HG03521 (cell line): ENCODE measurements around the gene LDAF1.
"Not testable (repeated sequence)": the region's sequence is repeated elsewhere in the genome, so short reads cannot be mapped to it uniquely, and the experiment has no call there.

Source experiments
- ATAC-seq: cut with Tn5 transposase; IDR thresholded peaks from one replicate; pipeline ENCODE4 v1.9.1; 2021; ENCODE audit warnings: mild to moderate bottlenecking, moderate library complexity; ENCODE audit not compliant: unreplicated experiment

Gene LDAF1

DNA sequence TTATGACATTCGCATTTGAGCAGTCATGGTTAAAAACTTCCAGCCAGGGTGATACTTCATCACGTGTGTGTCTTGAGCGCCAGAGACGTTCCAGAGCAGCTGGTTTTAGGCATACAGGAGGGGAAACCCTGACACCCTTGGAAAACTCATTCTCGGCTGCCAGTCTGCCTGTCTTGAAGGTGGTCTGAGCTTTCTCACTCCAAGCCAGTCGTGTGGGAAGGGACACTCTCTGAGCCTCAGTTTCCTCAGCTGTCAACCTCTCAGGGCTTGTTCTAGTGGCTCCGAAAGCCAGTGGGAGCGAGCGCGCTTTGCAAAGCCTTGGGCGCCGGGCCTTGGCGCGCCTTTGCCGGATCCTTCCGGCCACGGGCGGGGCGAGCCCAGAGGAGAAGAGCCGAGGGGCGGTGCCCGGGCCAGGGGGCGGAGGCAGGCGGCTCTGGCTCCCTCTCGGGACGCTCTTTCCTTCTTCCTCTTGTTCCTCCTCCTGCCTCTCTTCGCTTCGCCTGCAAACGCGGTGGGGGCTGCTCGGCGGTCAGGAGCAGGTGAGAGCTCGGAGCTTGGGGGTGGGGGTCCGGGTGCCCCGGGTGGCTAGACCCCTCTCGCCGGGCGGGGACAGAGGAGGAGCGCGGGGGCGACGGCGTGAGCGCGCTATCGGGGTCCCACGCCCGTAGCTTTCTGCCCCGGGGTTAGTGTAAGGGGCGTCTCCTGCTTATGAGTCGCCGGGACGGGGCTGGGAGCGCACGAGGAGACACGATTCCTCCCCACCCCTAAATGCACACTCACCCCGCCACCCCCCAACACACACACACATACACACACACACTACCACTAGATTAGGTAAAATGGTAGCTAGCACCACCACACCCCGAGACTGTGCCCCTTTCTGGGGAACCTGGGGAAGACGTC is at the start of gene LDAF1:
Gene LDAF1, plus strand, starts transcription at position 467 of the 903 bp plus-strand sequence. CDS start 2,509 bp downstream, outside the sequence.
- peak; percentile 85 for ATAC-seq

DNA sequence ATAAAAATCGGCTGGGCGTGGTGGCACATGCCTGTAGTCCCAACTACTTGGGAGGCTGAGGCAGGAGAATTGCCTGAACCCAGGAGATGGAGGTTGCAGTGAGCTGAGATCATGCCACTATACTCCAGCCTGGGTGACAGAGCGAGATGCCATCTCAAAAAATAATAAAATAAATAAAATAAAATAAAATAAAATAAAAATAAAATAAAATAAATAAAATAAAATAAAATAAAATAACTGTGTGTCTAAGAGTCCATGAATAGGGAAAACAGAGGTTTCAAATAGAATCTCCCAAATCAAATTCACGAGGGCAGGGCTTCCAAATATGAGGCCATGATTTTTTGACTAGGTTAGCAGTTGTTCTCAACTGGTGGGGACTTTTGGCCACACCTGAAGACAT is 42.9 kb upstream of the LDAF1 start:
- ATAC-seq, result not testable (repeated sequence)

DNA sequence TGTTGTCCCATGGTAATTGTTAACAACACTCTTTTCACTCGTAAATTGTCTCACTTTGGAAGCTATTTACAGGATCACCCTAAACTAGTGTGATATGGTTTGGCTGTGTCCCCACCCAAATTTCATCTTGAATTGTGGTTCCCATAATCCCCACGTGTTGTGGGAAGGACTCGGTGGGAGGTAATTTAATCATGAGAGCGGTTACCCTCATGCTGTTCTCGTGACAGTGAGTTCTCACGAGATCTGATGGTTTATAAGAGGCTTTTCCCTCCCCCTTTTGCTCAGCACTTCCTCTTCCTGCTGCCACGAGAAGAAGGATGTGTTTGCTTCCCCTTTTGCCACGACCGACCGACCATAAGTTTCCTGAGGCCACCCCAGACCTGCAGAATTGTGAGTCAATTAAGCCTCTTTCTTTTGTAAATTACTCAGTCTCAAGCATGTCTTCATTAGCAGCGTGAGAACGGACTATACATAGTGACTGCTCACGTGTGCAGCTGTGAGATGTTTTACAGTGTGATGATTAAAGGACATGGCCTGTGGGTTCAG is 42.3 kb upstream of the LDAF1 start:
- no peak for ATAC-seq

DNA sequence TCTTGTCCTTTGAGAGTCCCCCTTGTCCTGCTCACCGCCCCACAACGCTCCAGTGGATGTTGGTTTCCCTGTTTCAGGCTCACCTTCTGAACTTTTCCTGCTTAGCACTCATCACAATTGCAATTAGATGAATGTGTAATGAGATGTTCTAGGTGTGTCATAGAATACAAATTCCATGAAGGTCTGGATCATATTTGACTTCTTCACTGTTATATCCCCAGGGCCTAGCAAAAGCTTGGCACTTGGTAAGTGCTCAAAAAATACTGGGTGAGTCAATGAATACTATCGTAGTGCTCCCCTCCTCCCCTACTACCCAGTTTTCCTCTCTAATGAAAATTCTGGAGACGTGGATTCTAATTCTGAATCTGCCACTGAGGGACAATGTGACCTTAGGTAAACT is 40.9 kb upstream of the LDAF1 start:
- no peak for ATAC-seq

DNA sequence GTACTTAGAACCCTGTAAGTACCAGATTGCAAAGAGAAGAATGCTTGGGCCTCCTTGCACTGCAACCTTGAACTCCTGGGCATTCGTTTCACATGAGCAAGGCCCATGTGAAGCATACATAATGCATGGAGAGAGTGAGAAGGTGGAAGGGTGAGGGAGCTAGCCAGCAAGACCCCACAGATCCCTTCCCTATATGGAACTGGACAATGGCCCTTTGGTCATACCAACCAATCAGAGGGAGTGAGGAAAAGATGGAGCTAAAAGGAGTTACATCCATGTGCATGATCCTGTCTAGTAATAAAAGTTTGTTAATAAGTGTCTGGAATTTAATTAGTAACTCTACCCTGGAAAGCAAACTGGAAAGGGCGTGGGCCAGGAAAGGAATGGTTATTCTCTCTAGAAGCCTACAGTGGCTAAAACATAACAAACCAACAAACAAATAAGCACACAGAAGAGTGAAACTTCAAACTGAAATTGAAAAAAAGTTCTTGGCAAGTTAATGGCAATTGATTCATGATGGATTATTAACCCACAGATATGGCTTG is 37.4 kb upstream of the LDAF1 start:
- no peak for ATAC-seq

DNA sequence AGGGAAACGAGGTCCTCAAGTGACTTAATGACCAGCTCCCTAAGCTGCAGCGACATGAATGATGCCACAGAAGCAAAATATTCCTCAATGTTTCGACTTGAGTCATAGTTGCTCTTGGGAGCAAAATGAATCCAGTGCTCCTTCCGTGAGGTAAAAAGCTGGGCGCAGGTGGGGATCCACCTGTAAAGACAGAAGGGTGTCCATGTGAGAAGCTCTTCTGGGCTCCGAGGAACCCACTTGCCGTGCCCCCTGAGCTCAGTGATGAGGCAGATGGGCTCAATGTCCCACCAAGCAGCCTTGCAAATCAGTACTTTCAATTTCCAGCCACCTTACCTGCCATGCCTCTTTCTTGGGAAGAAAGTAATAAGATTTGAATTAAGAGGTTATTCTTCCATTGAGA is 33.3 kb upstream of the LDAF1 start:
- ATAC-seq, result no peak

DNA sequence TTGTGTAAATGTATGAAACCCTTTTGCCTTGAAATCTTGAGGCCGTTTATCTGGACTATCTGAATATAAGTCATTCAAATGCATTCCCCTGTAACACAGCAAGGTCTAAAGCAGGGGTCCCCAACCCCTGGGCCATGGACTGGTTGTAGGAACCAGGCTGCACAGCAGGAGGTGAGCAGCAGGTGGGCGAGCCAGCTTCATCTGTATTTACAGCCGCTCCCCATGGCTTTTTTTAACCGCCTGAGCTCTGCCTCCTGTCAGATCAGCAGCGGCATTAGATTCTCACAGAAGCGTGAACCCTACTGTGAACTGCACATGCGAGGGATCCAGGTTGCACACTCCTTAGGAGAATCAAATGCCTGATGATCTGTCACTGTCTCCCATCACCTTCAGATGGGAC is 32.0 kb upstream of the LDAF1 start:
- no peak for ATAC-seq

DNA sequence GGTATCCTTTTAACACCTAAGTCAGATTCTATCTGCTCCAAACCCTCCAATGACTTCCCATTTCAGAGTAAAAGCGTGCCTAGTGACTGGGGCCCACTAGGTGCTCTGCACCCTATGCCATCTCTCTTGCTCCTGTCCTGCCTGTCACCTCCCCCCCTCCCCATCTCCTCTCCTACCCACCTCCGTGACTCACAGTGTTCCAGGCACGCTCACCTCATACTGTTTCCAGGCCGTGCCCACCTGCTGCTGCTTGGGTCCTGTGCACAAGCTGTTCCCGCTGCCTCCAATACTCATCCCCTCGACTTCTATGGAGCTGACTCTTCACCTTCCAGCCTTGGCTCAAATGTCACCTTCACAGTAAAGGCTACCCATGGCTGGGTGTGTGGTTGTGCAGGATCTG is 29.5 kb upstream of the LDAF1 start:
- ATAC-seq, result no peak

DNA sequence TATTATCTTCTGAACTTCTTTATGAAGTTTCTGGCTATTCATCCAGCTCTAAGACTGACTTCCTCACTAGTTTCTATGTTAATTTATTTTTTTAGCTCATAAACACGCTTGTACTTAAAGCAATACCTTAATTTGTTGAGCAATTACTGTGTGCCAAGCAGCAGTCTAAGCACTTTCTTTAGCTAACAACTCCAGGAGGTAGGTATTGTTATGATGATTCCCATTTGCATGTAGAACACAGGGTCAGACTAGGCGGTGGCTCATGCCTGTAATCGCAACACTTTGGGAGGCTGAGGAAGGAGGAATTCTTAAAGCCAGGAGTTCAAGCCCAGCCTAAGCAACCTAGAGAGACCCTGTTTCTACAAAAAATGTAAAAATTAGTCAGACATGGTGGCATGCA is 27.7 kb upstream of the LDAF1 start:
- ATAC-seq, result no peak

DNA sequence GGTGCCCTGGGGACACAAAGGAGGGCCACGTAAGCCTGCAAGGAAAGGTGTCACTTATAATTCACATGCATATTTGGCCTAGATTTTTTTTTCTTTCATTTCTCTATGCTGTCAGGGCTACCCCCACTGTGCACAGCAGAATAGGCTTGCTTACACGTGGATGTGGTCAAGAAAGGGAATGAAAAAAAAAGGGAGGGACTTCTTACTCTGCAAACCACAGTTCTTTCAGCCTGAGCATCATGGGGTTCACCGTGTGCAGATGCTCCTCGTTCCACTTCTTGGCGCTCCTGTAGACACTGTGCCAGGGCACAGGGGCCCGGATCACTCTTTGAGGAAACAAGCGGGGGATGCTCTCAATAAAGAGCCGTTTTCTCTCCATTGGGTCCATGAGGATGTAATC is 24.4 kb upstream of the LDAF1 start:
- no peak for ATAC-seq

DNA sequence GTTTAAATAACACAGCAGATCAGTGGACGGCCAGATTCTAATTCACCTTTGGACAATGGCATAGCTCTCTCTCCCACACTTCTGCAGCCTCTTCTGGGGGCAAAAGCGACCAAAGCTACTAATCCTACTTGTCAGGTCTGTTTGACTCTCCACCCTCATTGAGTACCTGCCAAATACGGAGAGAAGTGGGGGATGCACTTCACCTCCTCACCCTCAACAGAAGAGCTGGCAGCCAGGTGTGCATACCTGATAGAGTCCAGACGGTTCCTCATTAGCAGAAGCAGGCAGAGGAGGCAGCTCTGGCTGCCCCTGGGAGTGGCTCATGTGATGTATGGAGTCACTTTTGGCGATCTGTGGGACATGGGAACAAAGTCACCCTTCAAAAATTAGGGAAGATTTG is 12.7 kb upstream of the LDAF1 start:
- no peak for ATAC-seq

DNA sequence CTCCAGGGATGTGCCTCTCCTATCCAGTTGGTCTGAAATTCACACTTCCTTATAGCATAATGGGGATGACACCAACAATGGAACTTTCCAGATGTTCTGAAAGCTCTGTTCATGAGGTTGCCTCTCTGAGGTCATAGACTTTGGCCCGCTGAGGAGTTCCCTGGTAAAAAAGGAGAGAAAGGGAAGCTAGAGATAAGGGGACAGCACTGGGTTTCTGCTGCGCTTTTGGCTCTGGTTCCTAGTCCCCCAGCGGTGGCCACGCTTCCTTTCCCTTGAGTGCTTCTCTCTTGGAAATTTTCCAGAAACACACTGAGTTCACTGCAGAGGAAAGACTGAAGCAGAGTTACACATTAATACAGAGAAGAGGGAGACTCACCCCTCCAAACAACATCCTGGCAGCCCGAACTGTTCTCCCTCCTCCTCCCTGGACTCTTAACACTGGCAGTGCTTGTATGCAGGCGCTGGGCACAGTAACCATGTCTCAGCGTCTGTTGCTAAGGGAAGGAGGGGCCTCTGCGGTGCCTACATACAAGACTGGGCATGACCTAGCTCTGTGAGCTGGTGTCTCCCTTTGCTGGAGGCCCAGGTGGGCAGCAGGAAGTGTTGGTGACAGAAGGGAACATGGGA is 8.0 kb upstream of the LDAF1 start, which contains the start of gene DNAH3:
Gene DNAH3, minus strand, starts transcription at position 472 of the 627 bp plus-strand sequence. CDS start 527 bp downstream, outside the sequence.
- no peak for ATAC-seq

DNA sequence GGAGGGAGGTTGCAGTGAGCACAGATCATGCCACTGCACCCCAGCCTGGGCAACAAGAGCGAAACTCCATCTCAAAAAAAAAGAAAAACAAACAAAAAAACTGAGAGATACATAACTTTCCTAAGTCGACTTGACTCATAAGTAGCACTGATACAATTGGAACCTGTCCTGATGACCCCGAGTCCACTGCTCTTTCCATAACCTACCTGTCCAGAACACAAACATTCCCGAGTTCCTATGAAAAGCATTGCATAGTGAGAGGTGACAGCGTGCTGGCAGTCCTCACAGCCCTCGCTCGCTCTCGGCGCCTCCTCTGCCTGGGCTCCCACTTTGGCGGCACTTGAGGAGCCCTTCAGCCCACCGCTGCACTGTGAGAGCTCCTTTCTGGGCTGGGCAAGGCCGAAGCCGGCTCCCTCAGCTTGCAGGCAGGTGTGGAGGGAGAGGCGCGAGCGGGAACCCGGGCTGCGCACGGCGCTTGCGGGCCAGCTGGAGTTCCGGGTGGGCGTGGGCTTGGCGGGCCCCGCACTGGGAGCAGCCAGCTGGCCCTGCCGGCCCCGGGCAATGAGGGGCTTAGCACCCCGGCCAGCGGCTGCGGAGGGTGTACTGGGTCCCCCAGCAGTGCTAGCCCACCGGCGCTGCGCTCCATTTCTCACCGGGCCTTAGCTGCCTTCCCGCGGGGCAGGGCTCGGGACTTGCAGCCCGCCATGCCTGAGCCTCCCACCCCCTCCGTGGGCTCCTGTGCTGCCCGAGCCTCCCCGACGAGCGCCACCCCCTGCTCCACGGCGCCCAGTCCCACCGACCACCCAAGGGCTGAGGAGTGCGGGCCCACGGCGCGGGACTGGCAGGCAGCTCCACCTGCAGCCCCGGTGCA is 6.1 kb upstream of the LDAF1 start:
- ATAC-seq, result not testable (repeated sequence)

DNA sequence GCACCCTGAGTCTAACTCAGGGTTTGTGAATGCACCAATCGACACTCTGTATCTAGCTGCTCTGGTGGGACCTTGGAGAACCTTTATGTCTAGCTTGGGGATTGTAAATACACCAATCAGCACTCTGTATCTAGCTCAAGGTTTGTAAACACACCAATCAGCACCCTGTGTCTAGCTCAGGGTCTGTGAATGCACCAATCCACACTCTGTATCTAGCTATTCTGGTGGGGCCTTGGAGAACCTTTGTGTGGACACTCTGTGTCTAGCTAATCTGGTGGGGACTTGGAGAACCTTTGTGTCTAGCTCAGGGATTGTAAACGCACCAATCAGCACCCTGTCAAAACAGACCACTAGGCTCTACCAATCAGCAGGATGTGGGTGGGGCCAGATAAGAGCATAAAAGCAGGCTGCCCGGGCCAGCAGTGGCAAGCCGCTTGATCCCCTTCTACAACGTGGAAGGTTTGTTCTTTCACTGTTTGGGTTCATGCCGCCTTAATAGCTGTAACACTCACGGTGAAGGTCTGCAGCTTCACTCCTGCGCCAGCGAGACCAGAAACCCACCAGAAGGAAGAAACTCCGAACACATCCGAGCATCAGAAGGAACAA is 5.2 kb upstream of the LDAF1 start:
- not testable (repeated sequence) for ATAC-seq

DNA sequence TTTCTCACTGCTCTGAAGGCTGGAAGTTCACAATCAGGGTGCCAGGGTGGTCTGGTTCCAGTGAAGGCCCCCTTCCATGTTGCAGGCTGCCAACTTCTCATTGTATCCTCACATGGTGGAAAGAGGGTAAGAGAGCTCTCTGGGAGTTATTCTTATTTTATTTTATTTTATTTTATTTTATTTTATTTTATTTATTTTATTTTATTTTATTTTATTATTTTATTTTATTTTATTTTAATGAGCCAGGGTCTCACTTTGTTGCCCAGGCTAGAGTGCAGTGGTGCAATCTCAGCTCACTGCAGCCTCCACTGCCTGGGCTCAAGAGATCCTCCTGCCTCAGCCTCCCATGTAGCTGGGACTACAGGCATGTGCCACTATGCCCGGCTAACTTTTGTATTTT is 2.5 kb upstream of the LDAF1 start:
- ATAC-seq, result not testable (repeated sequence)

DNA sequence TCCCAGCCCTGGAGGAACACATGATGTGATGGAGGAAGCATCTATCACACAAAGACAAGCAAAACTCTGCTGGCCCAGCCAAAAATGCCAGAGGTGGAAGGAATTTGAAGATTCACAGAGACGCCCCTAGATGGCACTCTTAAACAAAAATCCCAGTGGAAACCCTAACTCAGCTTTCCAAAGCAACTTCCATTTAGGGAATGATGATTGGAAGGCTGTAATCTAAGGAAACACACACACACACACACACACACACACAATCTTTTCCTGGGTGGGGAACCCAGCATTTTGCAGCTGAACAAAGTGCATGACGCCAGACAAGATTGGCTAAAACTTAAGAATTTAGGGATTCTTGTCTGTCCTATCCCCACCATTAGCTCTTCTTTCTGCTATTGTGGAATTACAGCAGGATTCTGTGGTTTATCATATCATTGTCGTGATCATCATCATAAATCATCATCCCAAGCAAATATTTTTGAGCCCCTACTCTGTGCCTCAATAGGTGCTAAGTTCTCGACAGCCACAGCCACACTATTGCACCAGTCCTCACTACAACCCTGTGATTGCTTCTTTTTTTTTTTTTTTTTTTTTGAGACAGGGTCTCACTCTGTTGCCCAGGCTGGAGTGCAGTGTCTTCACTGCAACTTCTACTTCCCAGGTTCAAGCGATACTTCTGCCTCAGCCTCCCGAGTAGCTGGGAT is 1.6 kb upstream of the LDAF1 start:
- no peak for ATAC-seq

DNA sequence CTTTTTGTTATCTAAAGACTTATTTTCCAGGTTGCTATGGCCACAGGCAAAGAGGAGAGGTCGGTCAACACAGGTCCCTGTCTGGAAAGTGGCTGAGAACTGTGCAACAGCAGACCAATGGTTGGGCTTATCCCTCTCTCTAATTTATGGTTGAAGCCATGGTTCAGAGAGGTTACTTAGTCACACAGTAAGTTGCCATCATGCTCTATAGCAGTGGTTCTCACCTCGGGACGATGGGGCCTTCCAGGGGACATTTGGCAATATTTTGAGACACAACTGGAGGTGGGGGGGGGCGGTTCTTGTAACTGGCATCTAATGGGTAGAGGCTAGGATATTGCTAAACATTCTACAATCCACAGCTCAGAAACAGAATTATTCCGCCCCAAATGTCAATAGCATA is 842 bp upstream of the LDAF1 start:
- no peak for ATAC-seq

DNA sequence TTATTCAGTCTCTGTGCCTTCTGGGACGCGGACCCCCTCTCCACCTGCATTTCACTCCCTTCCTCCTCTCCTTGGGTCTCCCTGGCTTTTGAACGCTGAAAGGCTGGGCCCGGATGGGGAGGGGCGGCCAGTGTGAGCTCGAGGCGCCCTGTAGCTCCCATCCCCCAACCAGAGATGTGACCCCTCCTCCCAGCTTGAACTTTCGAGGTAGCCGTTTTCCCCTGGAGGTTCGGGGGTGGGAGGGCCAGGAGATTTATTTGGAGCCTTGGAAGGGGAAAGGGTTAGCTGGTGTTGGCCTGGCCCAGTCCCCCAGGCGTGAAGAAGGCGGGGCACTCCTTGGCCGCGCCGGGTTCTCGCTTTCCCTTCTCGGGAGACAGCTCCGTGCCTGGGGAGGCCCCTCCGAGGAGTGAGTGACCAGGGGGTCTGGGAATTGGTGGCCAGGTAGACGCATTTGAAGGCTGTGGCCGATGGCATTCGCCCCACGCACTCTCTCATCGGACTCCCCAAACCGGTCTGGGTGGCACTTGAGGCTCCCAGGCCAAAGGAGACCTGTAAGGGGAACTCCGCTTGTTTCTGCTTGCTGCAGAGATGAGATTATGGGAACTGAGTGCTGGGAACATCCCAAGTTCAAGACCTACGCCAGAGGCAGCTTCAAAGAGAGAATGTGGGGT is 942 bp downstream of the LDAF1 start:
- no peak for ATAC-seq

DNA sequence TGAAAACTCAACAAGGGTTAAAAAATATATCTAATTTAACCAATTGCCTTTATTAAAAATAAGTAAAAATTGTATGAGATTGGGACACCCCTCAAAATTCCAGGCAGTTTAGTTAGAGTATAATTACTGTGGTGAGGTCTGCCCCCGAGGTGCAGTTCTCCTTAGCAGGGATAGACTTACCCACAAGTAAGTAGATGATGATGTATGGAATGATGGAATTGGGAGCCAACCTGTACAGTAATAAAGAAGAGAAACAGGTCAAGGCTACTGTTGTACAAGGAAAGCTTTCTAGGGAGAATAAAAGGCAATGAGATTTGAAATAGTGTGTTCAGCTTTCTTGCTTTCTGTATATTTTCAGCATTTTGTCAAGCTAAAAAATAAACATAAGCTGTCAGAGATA is 1.8 kb downstream of the LDAF1 start:
- no peak for ATAC-seq
